GM21367 (cell line): ENCODE data around the gene PPT2.
"Not testable (repeated sequence)": the region's sequence is repeated elsewhere in the genome, so short reads cannot be mapped to it uniquely, and the experiment has no call there.

Experiments
- ATAC-seq: cut with Tn5 transposase; IDR thresholded peaks from one replicate; pipeline ENCODE4 v1.9.1; 2021; ENCODE audit not compliant: unreplicated experiment

The PPT2 gene

GRCh38 chr6:32188381-32189068, 34.6 kb downstream of the PPT2 start:
- no peak for ATAC-seq

GRCh38 chr6:32189069-32189741, 35.3 kb downstream of the PPT2 start:
- ATAC-seq, result no peak

GRCh38 chr6:32189742-32190053, 35.8 kb downstream of the PPT2 start:
- no peak for ATAC-seq

GRCh38 chr6:32190054-32190851, 36.3 kb downstream of the PPT2 start, which contains the start of gene PBX2:
PBX2 (minus strand) TSS chr6:32190202; CDS start chr6:32189915, 287 bp downstream.
- ATAC-seq, result peak; percentile 40

GRCh38 chr6:32190911-32191677, 37.2 kb downstream of the PPT2 start:
- ATAC-seq, result no peak

- ATAC-seq, result no peak
Measured at GRCh38 chr6:32191696-32192607, 38.0 kb downstream of the PPT2 start.

GRCh38 chr6:32192608-32193039, 38.7 kb downstream of the PPT2 start, which contains the start of gene GPSM3:
GPSM3 (minus strand) TSS chr6:32192643; CDS start chr6:32192513, 130 bp downstream.
- ATAC-seq, result no peak

- not testable (repeated sequence) for ATAC-seq
Measured at GRCh38 chr6:32193096-32193495, 39.2 kb downstream of the PPT2 start.

- ATAC-seq, result no peak
Measured at GRCh38 chr6:32194388-32194787, 40.4 kb downstream of the PPT2 start.

- no peak for ATAC-seq
Measured at GRCh38 chr6:32194825-32195651, 41.1 kb downstream of the PPT2 start.

- peak; percentile 68 for ATAC-seq
Measured at GRCh38 chr6:32195652-32195901, 41.6 kb downstream of the PPT2 start.

GRCh38 chr6:32195902-32196681, 42.2 kb downstream of the PPT2 start:
- ATAC-seq, result peak; percentile 72

GRCh38 chr6:32196682-32197616, 43.0 kb downstream of the PPT2 start:
- no peak for ATAC-seq

- ATAC-seq, result no peak
Measured at GRCh38 chr6:32198345-32198696, 44.4 kb downstream of the PPT2 start.

- no peak for ATAC-seq
Measured at GRCh38 chr6:32198866-32199265, 44.9 kb downstream of the PPT2 start.

- no peak for ATAC-seq
Measured at GRCh38 chr6:32200711-32201475, 47.0 kb downstream of the PPT2 start.

- ATAC-seq, result no peak
Measured at GRCh38 chr6:32202186-32202585, 48.2 kb downstream of the PPT2 start.
